ENCODE data around the gene SPI1. TPM values are rescaled to one million over a fixed set of nuclear protein-coding genes. Genes with fewer than 3 reads are reported as not detected.
"Not testable (repeated sequence)": the region's sequence is repeated elsewhere in the genome, so short reads cannot be mapped to it uniquely, and the experiment has no call there.

Gene SPI1
- total RNA-seq, 1 experiment from 2014 or later, result not detected

- DNase-seq (ENCODE audit: low read depth, low spot score), result peak; percentile 19
- in situ Hi-C loops (cut with HindIII; ENCODE audit: low pct_unique_long_range_greater_than_20kb, low sequenced_read_pairs), result no loop called here
These were observed 60.2 kb downstream of the SPI1 start for GRCh38 chr11:47318166-47318565.

GRCh38 chr11:47317064-47317828 is 61.1 kb downstream of the SPI1 start:
- in situ Hi-C loops (cut with HindIII; ENCODE audit: low pct_unique_long_range_greater_than_20kb, low sequenced_read_pairs), result no loop called here
- no peak for DNase-seq (ENCODE audit: low read depth, low spot score)

DNA sequence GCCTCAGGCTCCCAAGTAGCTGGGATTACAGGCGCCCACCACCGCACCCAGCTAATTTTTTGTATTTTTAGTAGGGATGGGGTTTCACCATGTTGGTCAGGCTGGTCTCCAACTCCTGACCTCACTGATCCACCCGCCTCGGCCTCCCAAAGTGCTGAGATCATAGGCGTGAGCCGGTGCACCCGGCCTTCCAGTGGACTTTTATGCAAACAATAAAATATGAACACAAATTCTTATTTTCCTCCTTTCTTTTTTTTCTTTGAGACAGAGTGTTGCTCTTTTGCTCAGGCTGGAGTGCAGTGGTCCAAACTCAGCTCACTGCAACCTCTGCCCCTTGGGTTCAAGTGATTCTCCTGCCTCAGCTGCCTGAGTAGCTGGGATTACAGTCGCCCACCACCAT is 61.8 kb downstream of the SPI1 start:
- DNase-seq (ENCODE audit: low read depth, low spot score); in situ Hi-C loops (cut with HindIII; ENCODE audit: low pct_unique_long_range_greater_than_20kb, low sequenced_read_pairs): not testable (repeated sequence)

DNA sequence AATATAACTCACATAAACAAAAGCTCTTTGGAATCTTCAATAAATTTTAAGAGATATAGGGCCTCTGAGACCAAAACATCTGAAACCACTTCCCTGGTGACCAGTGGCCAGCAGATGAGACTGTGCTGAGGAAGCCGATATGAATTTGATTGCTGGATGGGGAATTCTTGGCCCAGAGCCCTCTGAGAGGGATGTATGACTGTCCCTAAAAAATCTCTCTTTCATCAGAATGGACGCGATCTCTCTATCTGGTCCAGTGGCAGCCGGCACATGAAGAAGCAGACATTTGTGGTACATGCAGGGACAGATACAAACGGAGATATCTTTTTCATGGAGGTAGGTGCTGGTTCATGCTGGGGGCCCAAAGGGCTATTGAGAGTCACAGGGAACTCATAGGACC is 63.4 kb downstream of the SPI1 start:
- in situ Hi-C loops (cut with HindIII; ENCODE audit: low pct_unique_long_range_greater_than_20kb, low sequenced_read_pairs), result no loop called here
- DNase-seq (ENCODE audit: low read depth, low spot score), result no peak

- in situ Hi-C loops (cut with HindIII; ENCODE audit: low pct_unique_long_range_greater_than_20kb, low sequenced_read_pairs), result no loop called here
- DNase-seq (ENCODE audit: low read depth, low spot score), result no peak
These were observed 70.1 kb downstream of the SPI1 start for GRCh38 chr11:47308050-47308823.

- no peak for DNase-seq (ENCODE audit: low read depth, low spot score)
- in situ Hi-C loops (cut with HindIII; ENCODE audit: low pct_unique_long_range_greater_than_20kb, low sequenced_read_pairs), result no loop called here
These were observed 71.9 kb downstream of the SPI1 start for GRCh38 chr11:47306484-47306844.

DNA sequence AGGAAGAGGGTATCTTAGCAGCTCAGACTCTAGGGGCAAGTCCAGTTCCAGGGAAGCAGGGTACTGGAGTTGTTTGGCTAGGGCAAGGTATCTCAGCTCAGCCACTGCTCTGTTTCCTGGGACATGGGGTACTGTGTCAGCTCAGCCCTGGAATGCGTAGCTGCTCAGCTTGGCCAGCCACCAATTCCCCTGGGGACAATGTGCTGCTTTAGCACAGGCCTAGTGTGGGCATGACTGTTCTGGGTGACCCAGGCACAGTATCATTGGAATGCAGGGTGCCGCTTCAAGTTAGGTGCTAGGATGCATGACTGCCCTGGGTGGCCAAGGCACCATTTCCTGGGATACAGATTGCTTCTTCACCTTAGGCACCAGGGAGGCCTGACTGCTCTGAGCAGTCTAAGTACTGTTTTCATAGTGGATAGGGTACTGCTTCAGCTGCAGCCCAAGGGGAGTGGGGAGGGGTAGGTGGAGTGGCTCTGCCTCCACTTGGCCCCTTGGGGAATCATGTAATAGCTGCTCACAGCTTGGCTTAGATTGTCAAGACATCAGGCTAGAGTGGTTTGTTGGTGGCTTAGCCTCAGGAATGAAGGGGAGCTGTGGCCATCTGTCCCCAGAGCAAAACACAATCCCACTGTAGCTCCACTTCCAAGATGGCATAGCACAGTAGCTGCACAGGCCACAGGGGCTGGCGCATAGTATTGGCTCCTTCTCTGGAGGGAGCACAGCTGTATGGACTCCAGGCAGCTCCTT is 72.4 kb downstream of the SPI1 start:
- DNase-seq (ENCODE audit: low read depth, low spot score), result no peak
- in situ Hi-C loops (cut with HindIII; ENCODE audit: low pct_unique_long_range_greater_than_20kb, low sequenced_read_pairs), result no loop called here

Small RNA genes within 50 kb of the gene (small RNA-seq; reads per million reads assigned to genes)
- gene MIR4487, result 0 reads per million in 2 experiments

Other genes with a start within 250 kb of the SPI1 start
- gene ARFGAP2, start 201.7 kb downstream of the SPI1 start, total RNA-seq (2014; rRNA removed; shearing (Covaris generic)), result 61.7 and 62.9 TPM in 2 replicates
- 33.7 and 36.3 TPM in 2 replicates for gene PACSIN3, start 192.1 kb downstream of the SPI1 start, total RNA-seq (2014; rRNA removed; shearing (Covaris generic))
- 56.7 and 62.4 TPM in 2 replicates for gene DDB2, start 163.6 kb downstream of the SPI1 start, total RNA-seq (2014; rRNA removed; shearing (Covaris generic))
- gene ACP2, start 129.7 kb downstream of the SPI1 start, total RNA-seq (2014; rRNA removed; shearing (Covaris generic)), result 38.8 and 44.8 TPM in 2 replicates
- 6.7 and 7.4 TPM in 2 replicates for gene NR1H3, start 120.6 kb downstream of the SPI1 start, total RNA-seq (2014; rRNA removed; shearing (Covaris generic))
- gene MADD, start 108.4 kb downstream of the SPI1 start, total RNA-seq (2014; rRNA removed; shearing (Covaris generic)), result 15.7 and 16.2 TPM in 2 replicates
- gene MYBPC3, start 25.8 kb downstream of the SPI1 start, total RNA-seq (2014; rRNA removed; shearing (Covaris generic)), result not detected in 2 replicates
- gene SLC39A13, start 30.0 kb upstream of the SPI1 start, total RNA-seq (2014; rRNA removed; shearing (Covaris generic)), result 34.9 and 38.6 TPM in 2 replicates
- gene PSMC3, start 47.9 kb upstream of the SPI1 start, total RNA-seq (2014; rRNA removed; shearing (Covaris generic)), result 152 and 165 TPM in 2 replicates
- not detected in 2 replicates for gene RAPSN, start 70.6 kb upstream of the SPI1 start, total RNA-seq (2014; rRNA removed; shearing (Covaris generic))
- gene CELF1, start 174.6 kb upstream of the SPI1 start, total RNA-seq (2014; rRNA removed; shearing (Covaris generic)), result 86.7 and 95.1 TPM in 2 replicates
- 70.7 and 76.8 TPM in 2 replicates for gene PTPMT1, start 187.1 kb upstream of the SPI1 start, total RNA-seq (2014; rRNA removed; shearing (Covaris generic))
- gene KBTBD4, start 200.4 kb upstream of the SPI1 start, total RNA-seq (2014; rRNA removed; shearing (Covaris generic)), result 26.1 and 26.5 TPM in 2 replicates
- gene NDUFS3, start 200.5 kb upstream of the SPI1 start, total RNA-seq (2014; rRNA removed; shearing (Covaris generic)), result 134 and 156 TPM in 2 replicates
- 0.63 and 0.85 TPM in 2 replicates for gene FAM180B, start 208.1 kb upstream of the SPI1 start, total RNA-seq (2014; rRNA removed; shearing (Covaris generic))
- gene C1QTNF4, start 215.9 kb upstream of the SPI1 start, total RNA-seq (2014; rRNA removed; shearing (Covaris generic)), result not detected in 2 replicates